Inflammatory macrophage (primary cell): ENCODE measurements around the gene FOXA2.
"Not testable (repeated sequence)": the region's sequence is repeated elsewhere in the genome, so short reads cannot be mapped to it uniquely, and the experiment has no call there.

ENCODE experiments used
- DNase-seq, 2 donors: peaks; one replicate each; pipeline ENCODE4 v3.0.0-alpha.2; 2020 to 2022
- total RNA-seq, 18 experiments: gene quantifications; one replicate each; lab custom pipeline; 2026; ENCODE audit warnings: mixed read lengths in 6 of 18, inconsistent platforms in 2 of 18; lab: John Stamatoyannopoulos, UW

The FOXA2 gene
- 0 to 0.11 (median 0) reads per million in 18 experiments for total RNA-seq

DNA sequence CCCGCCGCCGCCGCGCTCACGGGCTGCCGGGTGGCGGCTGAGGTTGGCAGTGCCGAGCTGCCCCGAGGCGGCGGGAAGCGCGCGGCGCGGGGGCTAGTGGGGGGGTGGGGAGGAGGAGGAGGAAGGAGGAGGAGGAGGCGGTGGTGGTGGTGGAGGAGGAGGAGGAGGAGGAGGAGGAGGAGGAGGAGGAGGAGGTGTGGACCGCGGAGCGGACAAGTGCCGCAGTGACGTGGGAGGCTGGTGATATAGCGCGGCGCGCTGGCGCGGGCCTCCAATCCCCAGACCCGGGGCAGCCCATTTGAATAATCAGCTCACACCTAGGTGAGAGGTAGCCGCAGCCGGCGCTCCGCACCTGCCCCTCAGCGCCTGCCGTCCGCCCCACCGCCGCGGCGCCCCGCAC is at the start of gene FOXA2:
TSS of gene FOXA2 (minus strand) at position 51 of the 400 bp plus-strand sequence. CDS start 294 bp downstream, outside the sequence.
- no peak for DNase-seq

- DNase-seq: no peak
These were observed 46.3 kb upstream of the FOXA2 start for GRCh38 chr20:22630701-22631100.

DNA sequence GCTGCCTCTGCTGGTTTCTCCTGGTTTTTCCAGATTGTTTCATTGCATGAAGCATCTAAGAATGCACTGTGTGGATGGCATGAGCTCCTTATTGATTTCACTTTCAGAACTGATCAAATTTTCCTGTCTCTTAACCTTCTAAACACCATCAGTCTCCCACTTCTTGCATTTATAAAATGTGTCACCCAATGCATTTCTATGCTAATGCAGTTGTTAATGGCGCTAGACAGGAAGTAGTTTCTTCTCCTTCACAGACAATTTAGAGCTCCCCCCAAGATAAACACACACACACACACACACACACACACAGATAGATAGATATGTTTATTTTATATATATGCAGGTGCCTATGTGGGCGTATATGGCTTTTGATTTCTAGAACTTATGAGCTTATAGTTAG is 45.6 kb upstream of the FOXA2 start:
- DNase-seq: no peak

DNA sequence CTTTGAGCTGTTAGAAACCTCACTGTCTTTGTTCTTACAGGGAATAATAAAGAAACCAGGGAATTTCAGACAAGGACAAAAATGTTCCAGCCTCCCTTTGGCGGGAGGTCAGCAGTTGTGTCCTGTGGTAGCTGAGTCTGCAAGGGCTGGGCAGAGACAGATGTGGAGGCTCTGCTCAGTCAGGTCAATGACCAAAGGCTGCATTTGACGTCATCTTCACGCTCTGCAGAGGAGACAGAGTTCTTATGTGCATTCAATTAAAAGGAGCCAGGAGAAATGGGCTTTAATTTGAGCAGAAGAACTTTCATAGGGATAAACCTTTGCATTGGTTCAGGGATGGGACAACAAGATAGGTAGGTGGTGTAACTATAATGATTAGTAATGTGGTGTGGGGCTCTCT is 45.1 kb upstream of the FOXA2 start:
- no peak for DNase-seq

GRCh38 chr20:22626496-22626895 is 42.1 kb upstream of the FOXA2 start:
- no peak for DNase-seq

- DNase-seq: no peak
These were observed 38.8 kb upstream of the FOXA2 start for GRCh38 chr20:22623211-22623610.

DNA sequence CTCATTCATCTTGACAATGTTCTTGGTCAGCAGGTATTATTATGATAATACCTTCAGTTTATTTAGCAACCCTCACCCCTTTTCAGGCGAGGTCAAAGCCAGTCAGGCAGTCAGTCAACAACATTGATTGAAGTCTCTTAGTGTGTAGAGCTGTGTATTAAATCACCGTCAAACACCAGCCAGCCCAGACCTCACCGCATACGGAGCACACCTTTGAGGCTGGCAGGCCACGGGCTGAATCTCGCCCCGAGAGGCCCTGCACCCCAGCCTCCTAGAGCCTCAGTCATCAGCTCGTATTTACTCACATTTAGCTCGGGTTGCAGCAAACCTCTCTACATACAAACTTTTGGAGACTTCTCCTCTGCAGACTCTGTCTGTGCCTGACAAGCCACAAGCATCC is 36.0 kb upstream of the FOXA2 start:
- DNase-seq: no peak

GRCh38 chr20:22619806-22620205 is 35.4 kb upstream of the FOXA2 start:
- no peak for DNase-seq

DNA sequence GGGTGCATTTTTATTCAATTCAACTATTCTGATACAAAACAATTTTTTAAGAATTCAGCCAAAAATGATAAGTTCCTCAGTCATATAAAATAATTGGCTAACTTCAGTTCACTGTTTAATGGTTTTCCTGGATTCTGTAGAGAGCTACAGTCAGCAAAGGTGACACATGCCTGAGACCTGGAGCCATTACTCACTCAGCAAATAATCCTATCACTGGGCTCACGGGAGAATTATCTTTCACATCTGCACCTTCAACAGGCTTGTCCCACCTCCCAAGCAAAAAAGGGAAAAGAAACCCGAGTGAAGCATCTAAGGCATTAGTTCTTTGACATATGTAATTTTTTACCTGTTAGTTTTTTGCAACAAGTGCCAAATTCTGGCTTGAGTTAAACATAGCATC is 34.9 kb upstream of the FOXA2 start:
- no peak for DNase-seq

GRCh38 chr20:22617160-22617559 is 32.8 kb upstream of the FOXA2 start:
- no peak for DNase-seq

- DNase-seq: no peak
These were observed 32.2 kb upstream of the FOXA2 start for GRCh38 chr20:22616551-22616950.

DNA sequence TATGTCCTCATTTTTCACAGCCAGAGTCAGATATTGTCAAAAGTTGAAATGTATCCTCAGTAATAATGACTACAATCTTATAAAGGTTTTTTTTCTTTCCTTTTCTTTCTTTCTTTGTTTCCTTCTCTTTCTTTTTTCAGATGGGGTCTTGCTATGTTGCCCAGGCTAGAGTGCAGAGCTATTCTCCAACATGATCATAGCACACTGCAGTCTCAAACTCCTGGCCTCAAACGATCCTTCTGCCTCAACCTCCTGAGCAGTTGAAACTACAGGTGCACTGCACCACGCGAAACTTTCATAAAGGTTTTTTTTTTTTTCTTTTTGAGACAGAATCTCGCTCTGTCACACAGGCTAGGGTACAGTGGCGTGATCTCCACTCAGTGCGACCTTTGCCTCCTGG is 31.1 kb upstream of the FOXA2 start:
- DNase-seq: no peak

GRCh38 chr20:22611636-22612035 is 27.3 kb upstream of the FOXA2 start:
- DNase-seq: no peak

DNA sequence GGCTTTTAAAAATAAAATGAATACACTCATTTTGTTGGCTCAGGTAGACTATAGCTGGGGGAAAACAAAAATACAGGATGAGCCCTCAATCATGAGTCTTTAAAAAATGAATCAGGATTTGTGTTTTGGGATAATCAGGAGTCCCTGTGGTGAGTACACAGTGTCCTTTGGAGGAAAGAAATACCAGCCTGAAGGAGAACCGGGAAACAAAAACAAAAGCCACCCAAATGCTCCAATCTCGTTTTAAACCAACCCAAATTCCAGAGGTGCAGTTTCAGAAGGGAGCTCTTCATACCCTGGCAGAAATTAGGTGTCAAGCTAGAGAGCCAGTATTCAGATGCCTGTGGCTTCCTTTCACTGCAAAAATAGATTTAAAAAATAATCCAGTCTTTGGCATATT is 23.3 kb upstream of the FOXA2 start:
- no peak for DNase-seq

DNA sequence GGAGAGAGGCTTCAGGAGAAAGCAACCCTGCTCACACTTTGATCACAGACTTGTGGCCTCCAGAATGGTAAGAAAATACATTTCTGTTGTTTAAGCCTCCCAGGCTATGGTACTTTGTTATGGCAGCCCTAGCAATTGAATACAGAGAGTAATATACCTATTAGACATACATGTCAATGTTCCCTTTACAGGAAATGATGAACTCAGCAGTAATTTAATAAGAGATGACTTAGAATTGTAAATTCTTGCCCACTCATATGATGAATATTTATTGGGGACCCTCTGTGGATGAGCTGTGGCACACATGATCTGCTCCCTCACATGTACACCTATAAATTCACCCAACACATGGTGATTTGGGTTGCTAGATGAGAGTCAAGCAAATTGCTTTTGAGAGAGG is 20.4 kb upstream of the FOXA2 start:
- DNase-seq: no peak

DNA sequence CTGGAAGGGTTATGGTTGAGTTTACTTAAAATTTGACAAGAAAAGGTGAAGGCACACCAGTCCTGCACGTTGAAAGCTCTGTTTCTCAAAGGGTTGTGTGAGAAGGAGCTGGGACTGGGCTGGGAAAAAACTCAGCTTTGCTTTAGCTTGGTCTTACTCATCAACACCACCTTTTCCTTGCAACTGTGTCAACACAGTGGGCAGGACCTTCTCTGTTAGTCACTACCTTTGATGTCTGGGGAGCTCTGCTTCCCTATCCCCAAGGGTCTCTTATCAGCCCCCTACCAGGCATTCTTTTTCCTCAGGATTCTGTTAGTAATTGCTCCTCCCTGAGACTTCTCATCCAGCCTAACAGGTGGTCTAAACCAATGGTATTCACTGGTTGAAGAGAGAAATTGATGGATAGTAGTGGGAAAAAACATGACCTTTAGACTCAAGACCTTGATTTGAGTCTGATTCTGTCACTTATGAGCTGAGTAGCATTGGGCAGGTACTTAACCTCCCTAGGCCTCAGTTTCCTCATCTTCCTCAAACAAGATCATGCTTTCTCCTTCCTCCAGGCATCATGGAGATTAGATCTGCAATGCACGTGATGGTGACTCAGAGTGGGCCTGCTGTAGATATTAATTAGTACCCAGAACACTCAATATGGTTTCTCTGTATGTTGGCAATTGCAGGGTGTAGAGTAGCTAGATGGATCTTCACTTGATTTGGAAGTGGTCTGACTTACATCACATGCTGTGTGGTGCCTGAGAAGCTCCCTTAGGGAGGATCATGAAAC is 17.2 kb upstream of the FOXA2 start:
- no peak for DNase-seq

DNA sequence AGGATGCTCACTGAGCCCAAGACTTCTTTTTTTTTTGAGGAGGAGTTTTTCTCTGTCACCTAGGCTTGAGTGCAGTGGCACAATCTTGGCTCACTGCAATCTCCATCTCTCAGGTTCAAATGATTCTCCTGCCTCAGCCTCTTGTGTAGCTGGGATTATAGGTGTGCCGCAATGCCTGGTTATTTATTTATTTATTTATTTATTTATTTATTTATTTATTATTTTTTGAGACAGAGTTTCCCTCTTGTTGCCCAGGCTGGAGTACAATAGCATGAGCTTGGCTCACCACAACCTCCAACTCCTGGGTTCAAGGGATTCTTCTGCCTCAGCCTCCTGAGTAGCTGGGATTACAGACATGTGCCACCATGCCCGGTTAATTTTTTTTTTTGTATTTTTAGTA is 14.9 kb upstream of the FOXA2 start:
- not testable (repeated sequence) for DNase-seq

- DNase-seq: no peak
These were observed 12.9 kb upstream of the FOXA2 start for GRCh38 chr20:22597303-22597702.

GRCh38 chr20:22590662-22591061 is 6.3 kb upstream of the FOXA2 start:
- DNase-seq: no peak

DNA sequence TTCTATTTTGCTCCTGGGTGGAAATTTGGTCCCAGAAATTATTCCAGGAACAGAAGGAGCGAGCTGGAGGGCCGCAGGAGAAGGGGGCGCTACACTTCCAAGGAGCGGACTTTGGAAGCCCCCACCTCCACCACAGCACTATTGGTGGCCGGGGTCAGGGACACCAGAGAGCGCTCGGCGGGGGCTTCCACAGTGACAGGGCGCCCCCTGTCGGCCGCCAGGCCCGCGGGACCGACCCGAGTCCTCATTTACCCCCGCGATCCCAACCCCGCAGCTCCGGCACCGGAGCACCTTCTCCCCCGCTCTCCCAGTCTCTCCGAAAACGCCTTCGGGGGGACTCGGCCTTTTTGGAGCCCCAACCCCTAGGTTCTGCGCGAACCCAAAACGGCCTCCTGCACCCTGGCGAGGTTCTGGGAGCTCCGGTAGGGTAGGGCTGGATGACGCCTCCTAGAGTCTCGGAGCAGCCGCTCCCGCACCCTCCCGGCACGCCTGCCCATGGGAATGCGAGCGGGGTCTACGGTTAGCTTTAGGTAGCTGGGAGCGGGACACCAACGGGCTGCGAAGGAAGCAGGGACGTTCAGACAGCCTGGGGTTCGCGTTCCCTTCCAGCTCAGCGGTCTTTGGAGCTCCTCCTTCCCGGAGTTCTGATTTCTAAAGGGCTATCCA is 2.4 kb upstream of the FOXA2 start:
- DNase-seq: no peak

GRCh38 chr20:22585786-22586493 is 1.6 kb upstream of the FOXA2 start:
- DNase-seq: no peak

DNA sequence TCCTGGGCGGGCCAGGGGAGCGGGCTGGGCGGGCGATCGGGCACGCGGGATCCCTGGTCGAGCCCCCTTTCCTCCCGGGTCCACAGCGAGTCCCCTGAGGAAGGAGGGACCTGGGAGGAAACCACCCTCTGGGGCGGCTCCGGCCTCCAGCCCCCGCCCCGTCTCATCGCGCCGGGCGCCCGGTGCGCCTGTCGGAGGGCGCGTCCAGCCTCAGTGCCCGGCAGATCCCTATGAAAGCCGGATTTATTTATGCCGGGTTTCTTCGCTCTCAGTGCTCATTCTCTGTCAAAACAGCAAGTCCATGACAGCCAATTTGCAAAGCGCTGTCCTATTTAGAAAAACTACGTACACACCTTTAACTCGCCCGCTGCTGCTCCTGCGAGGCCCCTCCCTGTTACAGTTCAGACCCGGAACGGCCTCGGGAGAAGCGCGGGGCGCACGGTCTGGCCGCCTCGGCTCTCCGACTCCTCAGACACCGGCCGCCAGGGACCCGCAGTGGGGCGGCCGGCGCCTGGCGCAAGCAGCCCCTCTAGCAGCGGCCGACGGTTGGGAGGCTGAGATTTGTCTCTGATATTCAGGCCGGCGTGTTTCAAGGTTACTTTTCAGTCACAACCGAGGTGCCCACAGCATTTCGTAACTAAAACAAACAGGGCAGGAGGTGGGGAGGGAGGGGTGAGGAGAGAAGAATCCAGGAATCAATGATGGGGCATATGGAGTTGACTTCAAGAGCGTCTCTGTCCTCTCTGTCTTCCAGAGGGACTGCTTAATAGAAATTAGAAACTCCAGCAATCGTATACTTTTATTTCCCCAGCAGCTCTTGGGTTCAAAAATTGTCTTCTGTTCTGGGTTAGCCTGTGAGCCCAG is 782 bp upstream of the FOXA2 start:
- DNase-seq: no peak
